ENCODE measurements around the gene CYBA.

The CYBA gene

GRCh38 chr16:88662843-88663606, 12.2 kb upstream of the CYBA start, which contains the start of gene MVD:
Gene MVD (minus strand): TSS chr16:88663091. CDS start chr16:88663080, 11 bp downstream.
- peak; percentile 99 for DNase-seq (ENCODE audit: extremely low read depth, insufficient read length)
- peak; percentile 26 for TF ChIP-seq CTCF (IDR thresholded peaks at IDR 0.05; ENCODE audit: insufficient read depth, low read length, poor library complexity, severe bottlenecking)
- no peaks in the 10 kb centered on the region for H3K27me3 ChIP-seq (replicated peaks; ENCODE audit: control insufficient read depth, insufficient read depth, low read length)
- peak within 1 kb of the TSS; percentile 97 for H3K4me3 ChIP-seq (replicated peaks; ENCODE audit: low read depth, low read length)
- peaks cover 8% of the 10 kb centered on the region for H3K36me3 ChIP-seq (ENCODE audit: control insufficient read depth, insufficient read depth, low read length)

GRCh38 chr16:88662222-88662842, 11.5 kb upstream of the CYBA start:
- DNase-seq (ENCODE audit: extremely low read depth, insufficient read length), result peak; percentile 51
- Histone ChIP-seq H3K36me3 (ENCODE audit: control insufficient read depth, insufficient read depth, low read length) (peaks cover 14% of the 10 kb centered on the region), H3K4me3 (replicated peaks; ENCODE audit: low read depth, low read length) (peak overlapping the region; percentile 90), H3K27me3 (replicated peaks; ENCODE audit: control insufficient read depth, insufficient read depth, low read length) (no peaks in the 10 kb centered on the region)
- no peak for TF ChIP-seq CTCF (IDR thresholded peaks at IDR 0.05; ENCODE audit: insufficient read depth, low read length, poor library complexity, severe bottlenecking)

- DNase-seq (ENCODE audit: extremely low read depth, insufficient read length), result no peak
- Histone ChIP-seq H3K4me3 (replicated peaks; ENCODE audit: low read depth, low read length) (peak overlapping the region; percentile 90), H3K27me3 (replicated peaks; ENCODE audit: control insufficient read depth, insufficient read depth, low read length) (no peaks in the 10 kb centered on the region), H3K36me3 (ENCODE audit: control insufficient read depth, insufficient read depth, low read length) (peaks cover 19% of the 10 kb centered on the region)
- TF ChIP-seq CTCF (IDR thresholded peaks at IDR 0.05; ENCODE audit: insufficient read depth, low read length, poor library complexity, severe bottlenecking), result no peak
Observed at GRCh38 chr16:88661468-88661867, 10.6 kb upstream of the CYBA start.

- TF ChIP-seq CTCF (IDR thresholded peaks at IDR 0.05; ENCODE audit: insufficient read depth, low read length, poor library complexity, severe bottlenecking), result no peak
- H3K27me3 ChIP-seq (replicated peaks; ENCODE audit: control insufficient read depth, insufficient read depth, low read length), result no peaks in the 10 kb centered on the region
- H3K4me3 ChIP-seq (replicated peaks; ENCODE audit: low read depth, low read length), result no peak overlapping the region
- no peak for DNase-seq (ENCODE audit: extremely low read depth, insufficient read length)
- peaks cover 37% of the 10 kb centered on the region for H3K36me3 ChIP-seq (ENCODE audit: control insufficient read depth, insufficient read depth, low read length)
Observed at GRCh38 chr16:88659160-88659559, 8.3 kb upstream of the CYBA start.

GRCh38 chr16:88658714-88659113, 7.9 kb upstream of the CYBA start:
- Histone ChIP-seq H3K4me3 (replicated peaks; ENCODE audit: low read depth, low read length) (no peak overlapping the region), H3K36me3 (ENCODE audit: control insufficient read depth, insufficient read depth, low read length) (peaks cover 37% of the 10 kb centered on the region), H3K27me3 (replicated peaks; ENCODE audit: control insufficient read depth, insufficient read depth, low read length) (no peaks in the 10 kb centered on the region)
- no peak for TF ChIP-seq CTCF (IDR thresholded peaks at IDR 0.05; ENCODE audit: insufficient read depth, low read length, poor library complexity, severe bottlenecking)
- DNase-seq (ENCODE audit: extremely low read depth, insufficient read length), result no peak
